HG03439 (cell line): ENCODE results near the gene TLK1.
"Not testable (repeated sequence)": the region's sequence is repeated elsewhere in the genome, so short reads cannot be mapped to it uniquely, and the experiment has no call there.

Experiments used
- ATAC-seq: cut with Tn5 transposase; IDR thresholded peaks from one replicate; pipeline ENCODE4 v1.9.1; 2021; ENCODE audit warnings: mild to moderate bottlenecking, moderate library complexity; ENCODE audit not compliant: unreplicated experiment

Gene TLK1

DNA sequence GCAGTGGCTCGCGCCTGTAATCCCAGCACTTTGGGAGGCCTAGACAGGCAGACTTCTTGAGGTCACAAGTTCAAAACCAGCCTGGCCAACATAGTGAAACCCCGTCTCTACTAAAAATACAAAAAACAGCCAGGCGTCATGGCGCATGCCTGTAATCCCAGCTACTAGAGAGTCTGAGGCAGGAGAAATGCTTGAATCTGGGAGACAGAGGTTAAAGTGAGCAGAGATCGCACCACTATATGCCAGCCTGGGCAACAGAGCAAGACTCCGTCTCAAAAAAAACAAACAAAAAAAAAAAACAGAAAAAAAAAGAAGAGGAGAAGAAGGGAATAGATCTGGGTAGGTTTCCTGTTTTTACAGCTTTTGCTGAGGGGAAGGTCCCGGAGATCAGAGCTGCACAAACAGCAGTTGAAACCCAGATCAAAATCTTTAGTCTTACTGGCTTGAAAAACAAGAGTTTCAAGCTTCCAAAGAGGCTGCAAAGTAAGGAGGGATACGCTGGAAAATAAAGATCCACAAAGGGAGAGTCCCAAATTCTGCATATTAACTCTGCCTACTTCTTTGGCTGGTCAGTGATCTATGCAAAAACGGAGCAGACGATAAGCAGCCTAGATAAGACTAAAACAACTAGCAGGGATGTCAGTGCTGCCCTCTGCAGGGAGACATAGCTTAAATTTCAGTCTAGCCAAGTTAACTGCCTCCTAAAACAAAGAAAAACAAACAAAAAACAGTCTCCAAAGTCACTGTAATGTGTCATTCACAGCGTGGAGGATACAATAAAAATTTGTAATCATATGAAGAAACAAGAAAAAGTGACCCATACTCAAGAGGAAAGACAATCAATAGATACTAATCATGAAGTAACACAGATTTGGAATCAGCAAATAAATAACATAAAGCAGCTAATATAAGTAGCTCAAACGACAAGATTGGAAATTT lies 74.1 kb downstream of the TLK1 start:
- no peak for ATAC-seq

DNA sequence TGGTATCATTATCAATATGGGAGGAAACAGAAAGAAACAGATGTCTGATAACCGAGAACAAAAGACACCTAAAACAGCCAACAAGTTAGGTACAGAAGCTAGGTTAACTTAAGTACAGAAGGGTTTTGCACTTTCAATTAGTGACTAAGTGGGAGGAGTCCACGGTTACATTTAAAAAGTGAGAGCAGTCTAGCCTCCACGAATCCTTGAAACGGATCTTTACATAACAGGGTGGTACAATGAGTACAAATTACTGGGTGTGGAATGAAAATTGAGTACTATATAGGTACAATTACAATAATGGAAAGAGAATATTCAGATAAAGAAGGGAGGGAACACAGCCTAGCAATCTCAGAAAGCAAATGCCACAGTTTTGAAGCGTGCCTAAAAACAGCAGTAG lies 76.6 kb downstream of the TLK1 start:
- ATAC-seq: no peak

DNA sequence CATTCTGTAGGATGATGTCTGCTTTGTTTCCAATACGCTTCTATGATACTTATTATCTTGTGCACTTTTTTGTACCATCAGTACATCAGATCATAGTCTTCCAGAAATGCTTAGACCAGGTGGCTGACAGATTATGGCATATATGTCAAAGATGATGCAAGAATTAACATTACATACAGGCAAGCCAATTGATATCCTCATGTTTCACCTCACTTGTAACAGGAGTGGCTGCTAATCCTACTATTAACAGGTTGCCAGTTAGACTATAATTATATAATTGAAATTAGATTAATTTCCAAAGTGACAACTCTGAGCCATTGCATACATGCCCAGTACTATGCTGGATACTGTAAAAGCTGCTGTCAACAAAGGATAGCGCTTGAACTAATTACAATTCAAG lies 77.2 kb downstream of the TLK1 start:
- no peak for ATAC-seq

DNA sequence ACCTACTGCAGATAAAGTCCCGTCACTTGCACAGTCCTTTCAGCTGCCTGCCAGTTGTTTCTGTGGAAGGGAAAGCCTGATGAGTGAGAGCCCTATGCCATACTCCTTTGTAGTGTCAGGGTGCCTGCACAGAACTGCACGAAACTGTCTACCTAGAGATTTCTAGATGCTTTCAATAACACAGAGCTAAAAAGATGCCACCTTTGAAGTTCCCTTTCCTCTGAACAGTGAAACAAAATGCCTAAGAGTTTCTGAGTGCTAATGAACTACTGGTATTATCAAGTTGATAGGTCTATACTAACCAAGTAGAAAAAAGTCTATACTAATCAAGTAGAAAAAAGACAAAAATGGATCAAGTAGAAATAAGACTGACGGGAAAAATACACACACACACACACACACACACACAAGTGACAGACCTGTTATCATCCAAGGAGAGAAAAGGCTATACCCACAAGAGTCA lies 79.0 kb downstream of the TLK1 start:
- ATAC-seq: no peak

DNA sequence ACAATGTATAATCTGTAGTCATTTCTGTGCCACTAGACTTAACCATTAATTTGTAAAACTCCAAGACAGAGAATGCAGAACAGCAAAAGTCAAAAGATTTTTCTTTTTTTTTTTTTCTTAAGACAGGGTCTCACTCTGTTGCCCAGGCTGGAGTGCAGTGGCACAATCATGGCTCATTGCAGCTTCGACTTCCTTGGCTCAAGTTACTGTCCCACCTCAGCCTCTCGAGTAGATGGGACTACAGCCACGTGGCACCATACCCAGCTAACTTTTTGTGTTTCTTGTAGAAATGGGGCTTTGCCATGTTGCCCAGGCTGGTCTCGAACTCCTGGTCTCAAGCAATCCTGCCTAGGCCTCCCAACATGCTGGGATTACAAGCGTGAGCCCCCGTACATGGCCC lies 80.1 kb downstream of the TLK1 start:
- no peak for ATAC-seq

DNA sequence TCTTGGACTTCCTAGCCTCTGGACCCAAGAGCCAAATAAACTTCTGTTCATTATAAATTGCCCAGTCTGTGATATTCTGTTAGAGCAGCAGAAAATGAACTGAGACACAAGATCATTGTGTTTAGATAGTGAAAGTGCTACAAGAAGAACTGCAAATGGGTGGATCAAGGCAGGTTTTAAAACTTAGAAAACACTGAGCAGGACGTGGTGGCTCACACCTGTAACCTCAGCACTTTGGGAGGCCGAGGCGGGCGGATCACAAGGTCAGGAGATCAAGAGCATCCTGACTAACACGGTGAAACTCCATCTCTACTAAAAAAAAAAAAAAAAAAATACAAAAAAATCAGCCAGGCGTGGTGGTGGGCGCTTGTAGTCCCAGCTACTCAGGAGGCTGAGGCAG lies 84.3 kb downstream of the TLK1 start:
- not testable (repeated sequence) for ATAC-seq

DNA sequence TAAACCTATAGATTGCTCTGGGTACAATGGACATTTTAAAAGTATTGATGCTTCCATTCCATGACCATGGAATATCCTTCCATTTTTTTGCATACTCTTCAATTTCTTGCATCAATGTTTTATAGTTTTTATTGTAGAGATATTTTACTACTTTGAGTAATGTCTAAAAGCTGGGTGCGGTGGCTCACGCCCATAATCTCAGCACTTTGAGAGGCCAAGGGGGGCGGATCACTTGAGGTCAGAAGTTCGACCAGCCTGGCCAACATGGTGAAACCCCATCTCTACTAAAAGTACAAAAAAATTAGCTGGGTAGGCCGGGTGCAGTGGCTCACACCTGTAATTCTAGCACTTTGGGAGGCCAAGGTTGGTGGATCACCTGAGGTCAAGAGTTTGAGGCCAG lies 88.5 kb downstream of the TLK1 start:
- no peak for ATAC-seq

DNA sequence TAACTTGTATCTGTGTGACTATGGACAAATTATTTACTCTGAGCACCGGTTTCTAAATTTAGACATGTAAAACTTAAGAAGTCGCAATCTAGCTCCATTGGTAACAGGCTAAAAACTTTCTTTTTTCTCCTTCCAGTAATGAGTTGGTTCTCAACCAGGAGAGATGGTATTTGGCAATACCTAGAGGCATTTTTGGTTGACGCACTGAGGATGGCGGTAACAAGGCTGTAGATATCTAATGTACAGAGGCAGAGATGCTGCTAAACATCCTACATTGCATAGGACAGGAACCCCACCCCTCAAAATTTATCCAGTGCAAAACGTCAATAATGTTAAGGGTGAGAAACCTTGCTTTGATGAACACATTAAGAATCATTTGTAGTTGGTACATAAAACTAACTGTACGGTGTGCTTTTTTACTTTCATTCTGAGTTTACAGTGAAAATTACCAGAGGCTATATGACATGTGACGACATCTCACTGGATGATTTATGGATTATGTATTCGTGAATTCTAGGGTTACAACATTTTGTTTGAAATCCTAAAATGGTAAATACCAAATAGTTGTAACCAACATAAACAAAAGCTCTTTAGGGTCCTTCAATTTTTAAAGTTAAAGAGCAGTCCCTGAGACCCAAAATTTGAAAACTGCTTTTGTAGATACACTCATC lies 91.3 kb downstream of the TLK1 start:
- no peak for ATAC-seq

DNA sequence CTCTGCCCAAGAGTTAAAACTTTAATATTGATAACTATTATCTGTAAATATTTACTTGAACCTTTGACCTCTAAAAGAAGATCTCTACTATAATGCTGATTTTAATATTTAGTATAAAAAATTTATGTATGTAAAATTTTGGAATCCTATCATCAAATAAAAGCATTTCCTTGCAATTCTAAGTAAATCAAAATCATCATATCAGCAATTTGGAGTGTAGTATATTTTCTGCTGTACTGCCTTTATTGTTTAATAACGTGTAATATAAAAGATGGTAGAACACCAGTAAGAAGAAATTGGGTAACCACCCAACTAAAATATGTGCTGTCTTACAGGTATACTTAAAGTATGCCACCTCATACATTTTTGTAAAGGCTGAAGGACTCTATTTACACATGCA lies 94.6 kb downstream of the TLK1 start:
- ATAC-seq: no peak

DNA sequence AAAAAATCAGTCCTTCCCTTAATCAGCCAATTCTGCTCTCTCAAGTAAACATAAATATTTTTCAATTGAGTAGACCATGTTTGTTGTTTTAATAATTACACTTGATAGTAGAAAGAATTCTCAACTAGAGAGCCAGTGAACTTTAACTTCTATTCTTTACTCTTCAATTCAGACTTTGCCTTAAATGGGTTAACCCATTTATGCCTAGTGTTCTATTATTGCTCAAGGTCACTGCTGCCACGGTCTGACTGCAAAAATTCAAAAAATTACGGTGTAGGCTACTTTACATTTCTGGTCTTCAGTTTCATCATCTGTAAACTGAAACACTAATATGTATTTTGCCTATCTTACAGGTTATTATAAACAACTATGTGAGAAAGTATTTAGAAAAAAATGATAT lies 103.1 kb downstream of the TLK1 start:
- ATAC-seq: no peak

DNA sequence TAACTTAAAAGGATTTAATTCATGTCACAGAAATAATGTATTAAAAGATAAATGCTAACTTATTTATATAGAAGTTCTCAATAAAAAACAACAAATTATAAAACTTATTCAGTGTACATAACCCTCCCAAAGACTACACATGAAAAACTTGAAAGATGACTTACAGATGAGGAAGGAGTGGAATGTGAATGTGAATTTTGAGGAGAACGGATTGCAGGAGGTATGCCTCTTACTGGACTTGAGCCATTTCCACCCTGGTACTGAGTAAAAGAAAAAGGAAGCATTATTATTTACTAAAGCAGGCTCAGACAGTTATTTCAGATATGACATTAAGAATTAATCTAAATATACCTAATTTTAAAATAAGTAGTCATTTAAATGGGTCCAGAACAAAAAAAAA lies 104.4 kb downstream of the TLK1 start:
- no peak for ATAC-seq

DNA sequence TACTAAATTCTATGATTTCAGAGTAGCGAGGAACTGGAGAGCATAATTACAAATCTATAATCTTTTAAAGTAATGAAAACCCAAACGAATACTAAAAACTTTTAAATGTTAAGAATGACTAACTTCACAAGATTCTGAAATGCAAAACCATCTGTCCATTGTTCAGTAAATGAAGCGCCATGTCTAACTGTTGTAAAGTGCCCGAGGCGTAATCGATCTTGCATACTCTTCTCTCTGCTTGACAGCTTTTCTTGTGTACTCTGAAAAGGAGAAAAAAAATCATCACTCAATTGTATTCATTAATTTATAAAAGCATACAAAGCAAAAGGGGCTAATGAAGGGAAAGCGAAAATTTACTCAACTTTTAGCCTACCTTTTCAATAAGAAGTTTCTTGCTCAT lies 111.0 kb downstream of the TLK1 start:
- ATAC-seq: no peak

DNA sequence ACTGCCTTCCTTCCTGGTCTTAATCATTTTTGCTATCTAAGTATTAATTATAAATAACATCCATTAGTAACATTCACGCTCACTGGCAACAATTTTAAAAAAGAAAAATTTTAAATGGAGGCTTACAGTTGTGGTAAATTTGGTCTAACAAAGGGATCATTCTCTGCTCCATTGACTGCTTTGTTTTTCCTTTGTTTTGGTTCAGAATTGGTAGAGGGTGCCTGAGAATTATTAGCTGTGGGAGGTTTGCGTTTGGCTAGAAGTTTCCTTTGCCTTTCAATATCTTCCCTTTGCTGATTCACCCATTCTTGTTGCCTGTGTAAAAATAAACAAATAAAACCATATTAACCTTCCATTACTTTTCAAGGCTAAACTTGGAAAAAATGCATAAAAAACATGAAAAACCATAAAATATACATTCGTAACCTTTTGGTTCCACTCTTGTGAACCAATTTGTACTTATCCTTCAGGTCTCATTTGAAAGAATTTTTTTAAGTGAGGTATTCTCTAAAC lies 114.6 kb downstream of the TLK1 start:
- ATAC-seq: no peak

DNA sequence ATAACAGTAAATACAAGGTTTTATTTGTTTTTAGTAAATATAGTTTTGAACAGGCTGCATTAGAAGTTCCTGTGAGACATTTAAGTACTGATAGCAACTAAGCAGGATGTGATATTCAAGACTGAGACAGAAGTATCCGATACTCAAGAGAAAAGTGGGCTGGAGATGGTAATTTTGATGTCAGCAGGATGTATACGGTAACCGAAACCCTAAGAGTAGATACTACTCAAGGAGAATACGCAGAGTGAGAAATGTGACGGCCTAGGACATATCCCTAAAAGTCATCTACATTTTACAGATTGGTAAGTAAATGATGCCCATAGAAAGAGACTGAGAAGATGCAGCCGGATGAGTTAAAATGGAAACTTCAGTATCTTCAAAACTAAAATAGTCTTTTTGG lies 116.3 kb downstream of the TLK1 start:
- ATAC-seq: no peak

DNA sequence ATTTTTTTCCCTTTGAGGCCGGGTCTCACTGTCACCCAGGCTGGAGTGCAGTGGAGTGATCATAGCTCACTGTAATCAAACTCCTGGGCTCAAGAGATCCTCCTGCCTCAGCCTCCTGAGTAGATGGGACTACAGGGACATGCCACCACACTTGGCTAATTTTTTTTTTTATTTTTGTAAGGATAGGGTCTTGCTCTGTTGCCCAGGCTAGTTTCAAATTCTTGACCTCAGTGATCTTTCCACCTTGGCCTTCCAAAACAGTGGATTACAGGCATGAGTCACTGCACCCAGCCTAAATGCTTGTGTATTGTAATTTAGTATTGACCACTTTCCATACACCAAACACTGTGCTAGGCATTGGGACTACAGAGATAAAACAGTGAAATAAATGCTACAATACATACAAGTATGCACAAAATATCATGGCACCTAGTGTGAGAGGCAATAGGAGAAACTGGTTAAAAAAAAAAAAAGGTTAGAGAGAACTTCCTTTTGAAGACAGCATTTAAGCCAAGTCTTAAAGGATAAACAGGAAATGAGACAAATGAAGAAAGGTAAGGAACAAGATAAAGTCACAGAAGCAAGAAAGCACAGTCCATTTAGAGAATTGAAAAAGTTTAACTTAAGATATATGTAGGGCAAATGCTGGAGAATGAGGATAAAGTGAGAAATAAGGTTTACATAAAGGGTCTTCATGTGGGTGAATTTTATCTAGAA lies 118.3 kb downstream of the TLK1 start:
- ATAC-seq: no peak

DNA sequence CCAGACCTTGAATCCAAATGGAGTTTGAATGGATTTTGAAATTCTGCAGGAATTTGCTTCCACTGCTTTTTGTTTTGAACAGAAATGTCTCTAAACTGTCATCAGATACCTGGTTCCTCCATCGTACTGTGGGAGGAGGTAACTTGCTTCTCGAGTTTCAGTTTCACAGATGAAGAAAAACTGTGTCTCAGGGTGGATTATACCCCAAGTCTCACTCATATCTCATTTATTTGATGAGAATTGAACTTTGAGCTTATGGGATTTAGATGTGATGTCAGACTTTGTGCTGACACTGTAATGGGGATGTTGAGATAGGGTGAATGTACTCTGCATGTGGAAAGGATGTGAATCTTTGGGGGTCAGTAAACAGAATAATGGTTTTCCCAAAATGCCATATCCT lies 124.2 kb downstream of the TLK1 start:
- ATAC-seq: no peak

DNA sequence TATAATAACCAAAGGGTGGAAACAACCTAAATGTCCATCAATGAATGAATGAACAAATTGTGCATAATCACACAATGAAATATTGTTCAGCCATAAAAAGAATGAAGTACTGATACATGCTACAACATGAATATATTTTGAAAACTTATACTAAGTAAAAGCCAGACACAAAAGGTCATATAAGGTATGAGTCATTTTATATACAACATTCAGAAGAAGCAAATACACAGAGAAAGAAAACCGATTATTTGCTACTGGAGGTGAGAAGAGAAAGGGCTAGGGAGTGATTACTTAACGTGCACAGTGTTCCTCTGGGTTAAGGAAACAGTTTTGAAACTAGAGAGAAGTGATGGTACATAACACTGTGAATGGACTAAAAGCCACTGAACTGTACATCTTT lies 126.4 kb downstream of the TLK1 start:
- no peak for ATAC-seq

DNA sequence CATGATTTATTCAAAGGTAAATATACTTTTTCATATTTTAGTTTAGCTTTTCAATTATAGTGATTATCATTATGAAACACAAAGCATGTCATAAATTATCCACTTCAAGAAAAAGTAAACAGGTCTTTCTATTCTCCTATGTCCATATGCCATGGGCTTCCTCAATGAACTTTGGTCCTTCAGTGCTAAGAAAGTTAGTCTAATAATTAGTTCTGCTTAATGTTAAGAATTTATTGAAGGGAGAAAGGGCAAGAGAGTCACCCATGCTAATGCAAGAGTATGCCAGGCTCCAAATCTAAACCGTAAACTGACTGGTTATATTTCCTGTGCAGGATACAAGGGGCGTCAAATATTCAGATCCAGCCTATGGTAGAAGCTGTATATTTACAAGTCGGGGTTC lies 135.5 kb downstream of the TLK1 start:
- no peak for ATAC-seq

DNA sequence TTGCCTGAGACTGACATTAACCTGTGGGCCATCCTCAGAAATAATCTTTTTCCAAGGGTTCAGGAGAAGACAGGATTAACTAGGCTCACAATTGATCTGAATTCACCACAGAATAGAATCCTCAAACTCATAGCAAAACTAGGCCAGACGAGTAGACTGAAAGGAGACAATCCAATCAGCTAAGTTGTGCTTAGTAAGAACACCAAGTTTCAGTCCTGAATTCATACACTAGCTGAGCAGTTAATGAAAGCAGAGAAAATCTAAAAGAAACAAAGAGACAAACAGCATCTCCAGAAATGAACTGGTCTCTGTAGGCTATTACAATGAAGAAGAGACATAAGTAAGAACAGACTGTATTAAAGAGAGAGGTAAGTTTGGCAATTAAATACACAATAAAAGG lies 142.2 kb downstream of the TLK1 start:
- ATAC-seq: peak; percentile 75

DNA sequence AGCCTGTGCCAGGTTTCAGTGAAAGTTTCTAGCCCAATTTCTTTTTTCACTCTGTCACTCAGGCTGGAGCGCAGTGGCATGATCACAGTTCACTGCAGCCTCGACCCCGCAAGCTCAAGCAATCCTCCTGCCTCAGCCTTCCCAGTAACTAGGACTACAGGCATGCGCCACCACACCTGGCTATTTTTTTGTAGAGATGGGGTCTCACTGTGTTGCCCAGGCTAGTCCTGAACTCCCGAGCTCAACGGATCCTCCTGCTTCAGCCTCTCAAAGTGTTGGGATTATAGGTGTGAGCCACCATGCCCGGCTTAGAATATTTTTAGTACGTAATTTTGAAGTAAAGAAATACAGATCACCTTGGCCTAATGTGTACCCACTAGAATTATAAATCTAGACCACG lies 144.6 kb downstream of the TLK1 start:
- ATAC-seq: no peak

DNA sequence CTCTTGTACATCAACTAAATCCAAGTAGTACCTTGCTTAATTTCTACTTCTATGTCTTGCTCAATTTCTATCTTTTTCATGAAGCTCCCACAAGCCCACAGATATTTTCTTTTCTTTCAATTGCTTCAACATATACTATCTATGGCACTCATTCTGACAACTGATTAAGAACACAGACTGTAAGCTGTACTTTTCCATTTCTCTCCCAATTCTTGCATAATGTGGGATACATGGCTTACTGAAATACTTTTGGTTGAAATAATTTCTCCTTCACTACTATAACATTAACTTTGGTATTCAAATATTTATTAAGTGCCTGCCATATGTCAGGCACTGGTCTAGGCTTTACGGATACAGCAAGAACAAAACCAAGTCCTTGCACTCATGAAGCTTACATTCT lies 146.8 kb downstream of the TLK1 start:
- ATAC-seq: no peak
